Naive thymus-derived CD4-positive, alpha-beta T cell (primary cell): ENCODE measurements around the gene TRMT2A. TPM values are rescaled to one million over a fixed set of nuclear protein-coding genes. Genes with fewer than 3 reads are reported as not detected.

Experiments
- ATAC-seq: fragments of 150-1000 bp; cut with Tn5 transposase; 2 replicates; pipeline ENCODE4 v1.10.0; 2021; ENCODE audit warnings: mild to moderate bottlenecking, moderate library complexity
- CTCF ChIA-PET: fragments of 350-600 bp; sonication (Branson Sonifier 250); formaldehyde crosslinking; loops from one replicate; lab custom pipeline; 2021; ENCODE audit warnings: antibody characterized with exemption; lab: Charles Lee
- POLR2A ChIA-PET: fragments of 350-600 bp; sonication (Branson Sonifier 250); formaldehyde crosslinking; loops from one replicate; lab custom pipeline; 2021; ENCODE audit warnings: antibody characterized with exemption, inconsistent platforms; lab: Charles Lee
- DNase-seq, 9 donors: peaks; one replicate each; pipeline versions ENCODE4 v3.0.0 to v3.0.0-alpha.2; 2020 to 2022; ENCODE audit warnings: mixed read lengths in 1 of 9
- H3K27ac ChIP-seq: one replicate; pipeline ENCODE4 v1.7.0; 2013; ENCODE audit warnings: mild to moderate bottlenecking, low read depth, low read length, moderate library complexity
- H3K27me3 ChIP-seq, 2 donors: one replicate each; pipeline ENCODE4 v1.7.0; 2013; ENCODE audit warnings: low read length in 2 of 2, mild to moderate bottlenecking in 2 of 2, moderate library complexity in 2 of 2; ENCODE audit not compliant: control insufficient read depth in 2 of 2, insufficient read depth in 2 of 2
- H3K36me3 ChIP-seq, 3 experiments: 1 replicate in 2 of 3; 2 replicates in 1 of 3; pipeline ENCODE4 v1.7.0; 2013; ENCODE audit warnings: low read length in 3 of 3, mild to moderate bottlenecking in 3 of 3, moderate library complexity in 1 of 3; ENCODE audit not compliant: insufficient read depth in 3 of 3, control insufficient read depth in 2 of 3
- H3K4me1 ChIP-seq, 2 donors: one replicate each; pipeline ENCODE4 v1.7.0; 2013; ENCODE audit warnings: low read length in 2 of 2, mild to moderate bottlenecking in 2 of 2, moderate library complexity in 1 of 2; ENCODE audit not compliant: control insufficient read depth in 2 of 2, insufficient read depth in 2 of 2
- H3K4me3 ChIP-seq: 2 replicates; pipeline ENCODE4 v1.7.0; 2013; ENCODE audit warnings: mild to moderate bottlenecking, low read length
- H3K9me3 ChIP-seq, 3 experiments: 1 replicate in 2 of 3; 2 replicates in 1 of 3; pipeline ENCODE4 v1.7.0; 2013; ENCODE audit warnings: low read length in 3 of 3; ENCODE audit not compliant: control insufficient read depth in 2 of 3
- H3K27ac Mint-ChIP-seq, 9 donors: one replicate each; pipeline ENCODE4 v1.8.0; 2020 to 2022; ENCODE audit warnings: mixed read lengths in 9 of 9, mild to moderate bottlenecking in 8 of 9, moderate library complexity in 5 of 9, inconsistent platforms in 2 of 9
- H3K27me3 Mint-ChIP-seq, 5 donors: one replicate each; pipeline ENCODE4 v1.8.0; 2021 to 2022; ENCODE audit warnings: mixed read lengths in 5 of 5, mild to moderate bottlenecking in 1 of 5
- H3K36me3 Mint-ChIP-seq, 5 donors: one replicate each; pipeline ENCODE4 v1.8.0; 2020 to 2022; ENCODE audit warnings: mixed read lengths in 5 of 5, mild to moderate bottlenecking in 3 of 5, inconsistent platforms in 1 of 5
- H3K4me1 Mint-ChIP-seq, 7 donors: one replicate each; pipeline ENCODE4 v1.8.0; 2020 to 2022; ENCODE audit warnings: mixed read lengths in 7 of 7, mild to moderate bottlenecking in 3 of 7, inconsistent platforms in 1 of 7
- H3K4me3 Mint-ChIP-seq, 10 donors: one replicate each; pipeline ENCODE4 v1.8.0; 2020 to 2022; ENCODE audit warnings: mild to moderate bottlenecking in 10 of 10, mixed read lengths in 10 of 10, moderate library complexity in 6 of 10, inconsistent platforms in 2 of 10
- H3K9me3 Mint-ChIP-seq, 11 donors: one replicate each; pipeline ENCODE4 v1.8.0; 2020 to 2022; ENCODE audit warnings: mixed read lengths in 11 of 11, mild to moderate bottlenecking in 4 of 11, inconsistent platforms in 1 of 11, moderate library complexity in 1 of 11
- intact Hi-C, 2 donors: fragments of 100-400 bp; cut with micrococcal nuclease; formaldehyde crosslinking; loops; one replicate each; pipeline ENCODE4 v1.15.1; 2023
- polyA plus RNA-seq, 2 donors: library from polyadenylated mRNA; unstranded; fragments of 300-500 nt; fragmentation: Illumina TruSeq; gene quantifications; one replicate each; pipeline ENCODE4 v1.2.3, GENCODE V29; 2021
- total RNA-seq, 6 experiments: library from RNA in 5 of 6; stranded (reverse) in 5 of 6; gene quantifications; 1 replicate in 5 of 6; 2 replicates in 1 of 6; pipeline ENCODE4 v1.2.3 and lab custom pipeline; 2021 to 2026

Gene TRMT2A
- total and polyA plus RNA-seq, 7 experiments from 2014 or later, result 30.0 to 134 (median 94.7) TPM

- H3K4me1 ChIP-seq, result no peaks in the 10 kb centered on the region
- ChIA-PET CTCF (no interaction called here), POLR2A (no interaction called here)
- H3K36me3 Mint-ChIP-seq, result no peaks in the 10 kb centered on the region
- H3K4me3 ChIP-seq, result no peak overlapping the region
- peaks cover 0 to 8% (median 0%) of the 10 kb centered on the region in 3 experiments for H3K36me3 ChIP-seq
- H3K9me3 ChIP-seq, result no peaks in the 10 kb centered on the region
- H3K27me3 ChIP-seq, result no peaks in the 10 kb centered on the region
- DNase-seq (no peak), ATAC-seq (no peak)
- no peaks in the 10 kb centered on the region for H3K27me3 Mint-ChIP-seq
- no peaks in the 10 kb centered on the region for H3K4me1 Mint-ChIP-seq
- intact Hi-C loops, result no loop called here
- H3K4me3 Mint-ChIP-seq, result no peak overlapping the region
- no peak overlapping the region for H3K27ac ChIP-seq
- H3K27ac Mint-ChIP-seq, result no peak overlapping the region
- no peaks in the 10 kb centered on the region for H3K9me3 Mint-ChIP-seq
Measured at GRCh38 chr22:20149257-20150250, 32.5 kb upstream of the TRMT2A start.

GRCh38 chr22:20148414-20148813, 31.4 kb upstream of the TRMT2A start:
- Histone ChIP-seq H3K36me3 (peaks cover 0 to 17% (median 0%) of the 10 kb centered on the region in 3 experiments), H3K27me3 (no peaks in the 10 kb centered on the region), H3K9me3 (no peaks in the 10 kb centered on the region), H3K4me3 (no peak overlapping the region), H3K4me1 (no peaks in the 10 kb centered on the region), H3K27ac (no peak overlapping the region)
- DNase-seq, result no peak
- Mint-ChIP-seq H3K27me3 (no peaks in the 10 kb centered on the region), H3K36me3 (no peaks in the 10 kb centered on the region), H3K4me3 (no peak overlapping the region), H3K27ac (no peak overlapping the region), H3K9me3 (no peaks in the 10 kb centered on the region), H3K4me1 (no peaks in the 10 kb centered on the region)
- ChIA-PET CTCF (no interaction called here), POLR2A (no interaction called here)
- intact Hi-C loops, result no loop called here
- ATAC-seq, result no peak

- Mint-ChIP-seq H3K27me3 (no peaks in the 10 kb centered on the region), H3K27ac (no peak overlapping the region), H3K36me3 (no peaks in the 10 kb centered on the region), H3K4me3 (no peak overlapping the region), H3K4me1 (no peaks in the 10 kb centered on the region), H3K9me3 (no peaks in the 10 kb centered on the region)
- H3K36me3 ChIP-seq, result peaks cover 0 to 27% (median 0%) of the 10 kb centered on the region in 3 experiments
- DNase-seq (no peak), ATAC-seq (peak; percentile 20)
- intact Hi-C loops, result no loop called here
- H3K27ac ChIP-seq, result no peak overlapping the region
- ChIA-PET POLR2A (no interaction called here), CTCF (no interaction called here)
- H3K4me3 ChIP-seq, result no peak overlapping the region
- H3K4me1 ChIP-seq, result no peaks in the 10 kb centered on the region
- H3K9me3 ChIP-seq, result no peaks in the 10 kb centered on the region
- no peaks in the 10 kb centered on the region for H3K27me3 ChIP-seq
Measured at GRCh38 chr22:20147237-20147988, 30.4 kb upstream of the TRMT2A start.

GRCh38 chr22:20146777-20147176, 29.8 kb upstream of the TRMT2A start:
- no peak overlapping the region for H3K4me3 ChIP-seq
- POLR2A ChIA-PET, result no interaction called here
- no peaks in the 10 kb centered on the region for H3K4me1 ChIP-seq
- CTCF ChIA-PET, result no interaction called here
- Mint-ChIP-seq H3K27ac (no peak overlapping the region), H3K4me1 (no peaks in the 10 kb centered on the region), H3K9me3 (no peaks in the 10 kb centered on the region), H3K36me3 (no peaks in the 10 kb centered on the region), H3K4me3 (no peak overlapping the region), H3K27me3 (no peaks in the 10 kb centered on the region)
- no peak overlapping the region for H3K27ac ChIP-seq
- H3K27me3 ChIP-seq, result no peaks in the 10 kb centered on the region
- H3K9me3 ChIP-seq, result no peaks in the 10 kb centered on the region
- no peak for DNase-seq
- intact Hi-C loops, result no loop called here
- ATAC-seq, result no peak
- peaks cover 0 to 34% (median 0%) of the 10 kb centered on the region in 3 experiments for H3K36me3 ChIP-seq

GRCh38 chr22:20145832-20146223, 28.8 kb upstream of the TRMT2A start:
- DNase-seq (no peak), ATAC-seq (no peak)
- CTCF ChIA-PET, result no interaction called here
- Mint-ChIP-seq H3K27ac (no peak overlapping the region), H3K9me3 (no peaks in the 10 kb centered on the region), H3K4me1 (no peaks in the 10 kb centered on the region), H3K36me3 (no peaks in the 10 kb centered on the region), H3K27me3 (no peaks in the 10 kb centered on the region), H3K4me3 (no peak overlapping the region)
- Histone ChIP-seq H3K4me1 (no peaks in the 10 kb centered on the region), H3K27me3 (no peaks in the 10 kb centered on the region), H3K36me3 (peaks cover 0 to 43% (median 0%) of the 10 kb centered on the region in 3 experiments), H3K9me3 (no peaks in the 10 kb centered on the region), H3K4me3 (no peak overlapping the region), H3K27ac (no peak overlapping the region)
- intact Hi-C loops, result no loop called here
- POLR2A ChIA-PET, result no interaction called here

- no peak overlapping the region for H3K27ac Mint-ChIP-seq
- Histone ChIP-seq H3K27me3 (no peaks in the 10 kb centered on the region), H3K27ac (no peak overlapping the region), H3K36me3 (peaks cover 0 to 46% (median 0%) of the 10 kb centered on the region in 3 experiments), H3K4me1 (no peaks in the 10 kb centered on the region), H3K4me3 (no peak overlapping the region), H3K9me3 (no peaks in the 10 kb centered on the region)
- no peaks in the 10 kb centered on the region for H3K9me3 Mint-ChIP-seq
- no peak for DNase-seq
- ATAC-seq, result no peak
- no peaks in the 10 kb centered on the region for H3K4me1 Mint-ChIP-seq
- intact Hi-C loops, result no loop called here
- no peaks in the 10 kb centered on the region for H3K27me3 Mint-ChIP-seq
- ChIA-PET POLR2A (no interaction called here), CTCF (interaction anchor here (0.6 kb wide), 1 partner anchor 464 kb away, joined by 3 read pairs; no protein-coding TSS in a partner anchor)
- H3K36me3 Mint-ChIP-seq, result no peaks in the 10 kb centered on the region
- H3K4me3 Mint-ChIP-seq, result no peak overlapping the region
Measured at GRCh38 chr22:20145206-20145831, 28.3 kb upstream of the TRMT2A start.
